HG02678 (cell line): Measurements from ENCODE around the gene COQ7.
A peak's percentile ranks its signal among the peaks of the same experiment; 100 is the strongest.

Experiments
- ATAC-seq: cut with Tn5 transposase; IDR thresholded peaks from one replicate; pipeline ENCODE4 v1.9.1; 2021; ENCODE audit warnings: mild to moderate bottlenecking, moderate library complexity; ENCODE audit not compliant: unreplicated experiment

Gene COQ7

GRCh38 chr16:19085679-19086200 is 18.3 kb downstream of the COQ7 start:
- ATAC-seq: no peak

GRCh38 chr16:19086322-19087199 is 19.1 kb downstream of the COQ7 start:
- ATAC-seq: peak; percentile 89

GRCh38 chr16:19088341-19088916 is 21.0 kb downstream of the COQ7 start:
- ATAC-seq: no peak

GRCh38 chr16:19089410-19089955 is 22.1 kb downstream of the COQ7 start:
- no peak for ATAC-seq

GRCh38 chr16:19090916-19091315 is 23.5 kb downstream of the COQ7 start:
- ATAC-seq: no peak

GRCh38 chr16:19092653-19093410 is 25.4 kb downstream of the COQ7 start:
- no peak for ATAC-seq

- no peak for ATAC-seq
These were observed 26.5 kb downstream of the COQ7 start for GRCh38 chr16:19093631-19094541.

GRCh38 chr16:19094542-19095365 is 27.3 kb downstream of the COQ7 start:
- no peak for ATAC-seq

- ATAC-seq: no peak
These were observed 28.2 kb downstream of the COQ7 start for GRCh38 chr16:19095654-19096053.

GRCh38 chr16:19098173-19098572 is 30.8 kb downstream of the COQ7 start:
- ATAC-seq: no peak

- ATAC-seq: no peak
These were observed 34.9 kb downstream of the COQ7 start for GRCh38 chr16:19102187-19102872.

- no peak for ATAC-seq
These were observed 37.2 kb downstream of the COQ7 start for GRCh38 chr16:19104607-19105006.

- ATAC-seq: no peak
These were observed 37.7 kb downstream of the COQ7 start for GRCh38 chr16:19105131-19105530.

GRCh38 chr16:19105891-19106624 is 38.6 kb downstream of the COQ7 start:
- no peak for ATAC-seq

GRCh38 chr16:19106625-19107020 is 39.2 kb downstream of the COQ7 start:
- no peak for ATAC-seq

- no peak for ATAC-seq
These were observed 41.2 kb downstream of the COQ7 start for GRCh38 chr16:19108409-19109287.

GRCh38 chr16:19109288-19109664 is 41.9 kb downstream of the COQ7 start:
- no peak for ATAC-seq
